Epidermal melanocyte (primary cell): ENCODE results near the gene GNPDA1.
A peak's percentile ranks its signal among the peaks of the same experiment; 100 is the strongest.

Experiments used
- DNase-seq: peaks from one replicate; pipeline ENCODE4 v3.0.0; 2011; ENCODE audit warnings: low spot score; ENCODE audit not compliant: insufficient read length

GNPDA1 gene

GRCh38 chr5:141995656-141996055 is 17.2 kb downstream of the GNPDA1 start:
- no peak for DNase-seq

GRCh38 chr5:141994511-141995136 is 18.2 kb downstream of the GNPDA1 start:
- no peak for DNase-seq

- no peak for DNase-seq
These were observed 20.4 kb downstream of the GNPDA1 start for GRCh38 chr5:141992349-141992963.

GRCh38 chr5:141989720-141990119 is 23.1 kb downstream of the GNPDA1 start:
- DNase-seq: no peak

GRCh38 chr5:141986072-141986471 is 26.8 kb downstream of the GNPDA1 start:
- DNase-seq: no peak

GRCh38 chr5:141982626-141983025 is 30.2 kb downstream of the GNPDA1 start:
- DNase-seq: no peak

- DNase-seq: no peak
These were observed 34.4 kb downstream of the GNPDA1 start for GRCh38 chr5:141978389-141978788.

- DNase-seq: no peak
These were observed 36.7 kb downstream of the GNPDA1 start for GRCh38 chr5:141976176-141976575.

- no peak for DNase-seq
These were observed 38.8 kb downstream of the GNPDA1 start for GRCh38 chr5:141973871-141974595.

GRCh38 chr5:141969783-141970771 is 42.8 kb downstream of the GNPDA1 start:
- no peak for DNase-seq

- DNase-seq: peak; percentile 79
These were observed 43.8 kb downstream of the GNPDA1 start, which contains the start of gene RNF14 for GRCh38 chr5:141968914-141969608. RNF14 (plus strand) TSS chr5:141969105; CDS start chr5:141973589, 4,484 bp downstream.

- DNase-seq: no peak
These were observed 45.9 kb downstream of the GNPDA1 start for GRCh38 chr5:141966963-141967333.

- DNase-seq: no peak
These were observed 46.4 kb downstream of the GNPDA1 start for GRCh38 chr5:141966275-141966962.

- DNase-seq: no peak
These were observed 47.8 kb downstream of the GNPDA1 start for GRCh38 chr5:141965071-141965470.

GRCh38 chr5:141963701-141964100 is 49.1 kb downstream of the GNPDA1 start:
- DNase-seq: no peak

- no peak for DNase-seq
These were observed 51.4 kb downstream of the GNPDA1 start for GRCh38 chr5:141961466-141961865.

GRCh38 chr5:141960449-141961323 is 52.1 kb downstream of the GNPDA1 start:
- peak; percentile 85 for DNase-seq

GRCh38 chr5:141960018-141960417 is 52.8 kb downstream of the GNPDA1 start:
- DNase-seq: no peak

- DNase-seq: no peak
These were observed 54.2 kb downstream of the GNPDA1 start for GRCh38 chr5:141958546-141959172.
